Measurements from ENCODE around the gene PRF1.
"Not testable (repeated sequence)": the region's sequence is repeated elsewhere in the genome, so short reads cannot be mapped to it uniquely, and the experiment has no call there.

Gene PRF1

GRCh38 chr10:70648427-70648826, 45.9 kb upstream of the PRF1 start:
- peaks cover 6% of the 10 kb centered on the region for H3K9me3 ChIP-seq
- no peak overlapping the region for H3K4me3 ChIP-seq (ENCODE audit: low read depth in 1 of 2, low read length in 1 of 2)
- no peak for TF ChIP-seq CTCF (IDR thresholded peaks at IDR 0.05)
- no peaks in the 10 kb centered on the region for H3K27me3 ChIP-seq
- no peaks in the 10 kb centered on the region for H3K4me1 ChIP-seq (ENCODE audit: control insufficient read depth in 1 of 2, insufficient read depth in 1 of 2, low read depth in 1 of 2, low read length in 1 of 2)
- no peak overlapping the region for H3K27ac ChIP-seq
- H3K36me3 ChIP-seq: no peaks in the 10 kb centered on the region

GRCh38 chr10:70647086-70647485, 44.5 kb upstream of the PRF1 start:
- H3K4me3 ChIP-seq (ENCODE audit: low read depth in 1 of 2, low read length in 1 of 2): no peak overlapping the region
- no peak overlapping the region for H3K27ac ChIP-seq
- no peaks in the 10 kb centered on the region for H3K27me3 ChIP-seq
- H3K36me3 ChIP-seq: no peaks in the 10 kb centered on the region
- peaks cover 6% of the 10 kb centered on the region for H3K9me3 ChIP-seq
- TF ChIP-seq CTCF (IDR thresholded peaks at IDR 0.05): no peak
- no peaks in the 10 kb centered on the region for H3K4me1 ChIP-seq (ENCODE audit: control insufficient read depth in 1 of 2, insufficient read depth in 1 of 2, low read depth in 1 of 2, low read length in 1 of 2)

DNA sequence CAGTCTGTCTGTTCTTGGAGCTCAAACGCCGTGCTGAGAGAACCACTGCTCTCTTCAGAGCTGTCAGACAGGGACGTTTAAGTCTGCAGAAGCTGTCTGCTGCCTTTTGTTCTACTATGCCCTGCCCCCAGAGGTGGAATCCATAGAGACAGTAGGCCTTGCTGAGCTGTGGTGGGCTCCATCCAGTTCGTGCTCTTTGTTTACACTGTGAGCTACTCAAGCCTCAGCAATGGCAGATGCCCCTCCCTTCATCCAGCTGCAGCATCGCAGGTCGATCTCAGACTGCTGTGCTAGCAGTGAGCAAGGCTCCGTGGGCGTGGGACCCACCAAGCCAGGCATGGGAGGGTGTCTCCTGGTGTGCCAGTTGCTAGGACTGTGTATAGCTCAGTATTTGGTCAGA, 42.4 kb upstream of the PRF1 start:
- H3K4me1 ChIP-seq (ENCODE audit: control insufficient read depth in 1 of 2, insufficient read depth in 1 of 2, low read depth in 1 of 2, low read length in 1 of 2); H3K27ac ChIP-seq; H3K9me3 ChIP-seq; H3K36me3 ChIP-seq; H3K4me3 ChIP-seq (ENCODE audit: low read depth in 1 of 2, low read length in 1 of 2); H3K27me3 ChIP-seq: not testable (repeated sequence)

GRCh38 chr10:70643272-70643671, 40.7 kb upstream of the PRF1 start:
- not testable (repeated sequence) for H3K36me3 ChIP-seq; H3K4me3 ChIP-seq (ENCODE audit: low read depth in 1 of 2, low read length in 1 of 2); H3K27ac ChIP-seq

GRCh38 chr10:70639640-70640383, 37.3 kb upstream of the PRF1 start:
- H3K27ac ChIP-seq; H3K4me3 ChIP-seq (ENCODE audit: low read depth in 1 of 2, low read length in 1 of 2); H3K36me3 ChIP-seq: not testable (repeated sequence)

More at GRCh38 chr10:70643272-70643671, 40.7 kb upstream of the PRF1 start:
- not testable (repeated sequence) for H3K9me3 ChIP-seq; H3K4me1 ChIP-seq (ENCODE audit: control insufficient read depth in 1 of 2, insufficient read depth in 1 of 2, low read depth in 1 of 2, low read length in 1 of 2); H3K27me3 ChIP-seq

GRCh38 chr10:70634515-70634914, 32.0 kb upstream of the PRF1 start:
- not testable (repeated sequence) for H3K36me3 ChIP-seq; H3K9me3 ChIP-seq; H3K27me3 ChIP-seq; H3K4me1 ChIP-seq (ENCODE audit: control insufficient read depth in 1 of 2, insufficient read depth in 1 of 2, low read depth in 1 of 2, low read length in 1 of 2); H3K27ac ChIP-seq; H3K4me3 ChIP-seq (ENCODE audit: low read depth in 1 of 2, low read length in 1 of 2)

More at GRCh38 chr10:70639640-70640383, 37.3 kb upstream of the PRF1 start:
- not testable (repeated sequence) for H3K9me3 ChIP-seq; H3K4me1 ChIP-seq (ENCODE audit: control insufficient read depth in 1 of 2, insufficient read depth in 1 of 2, low read depth in 1 of 2, low read length in 1 of 2); H3K27me3 ChIP-seq

DNA sequence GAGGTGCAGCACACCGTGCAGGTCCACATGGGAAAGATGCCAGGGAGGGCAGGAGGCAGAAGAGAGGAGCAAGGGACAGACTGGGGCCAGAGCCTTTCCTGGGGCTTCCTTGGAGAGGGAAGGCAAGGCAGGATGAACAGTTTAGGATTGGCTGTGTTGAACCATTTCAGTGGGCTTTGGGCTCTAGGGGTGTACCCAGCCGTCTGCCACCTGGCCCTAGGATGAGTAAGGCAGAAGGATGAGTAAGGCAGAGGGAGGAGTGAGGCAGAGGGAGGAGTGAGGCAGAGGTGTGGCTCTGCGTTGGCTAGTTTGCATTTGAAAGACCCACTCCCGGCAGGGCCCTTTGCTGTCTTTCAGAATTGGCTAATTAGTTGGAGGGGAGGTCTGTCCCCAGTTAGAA, 31.5 kb upstream of the PRF1 start:
- no peaks in the 10 kb centered on the region for H3K4me1 ChIP-seq (ENCODE audit: control insufficient read depth in 1 of 2, insufficient read depth in 1 of 2, low read depth in 1 of 2, low read length in 1 of 2)
- no peaks in the 10 kb centered on the region for H3K36me3 ChIP-seq
- no peaks in the 10 kb centered on the region for H3K27me3 ChIP-seq
- no peak overlapping the region for H3K4me3 ChIP-seq (ENCODE audit: low read depth in 1 of 2, low read length in 1 of 2)
- no peak overlapping the region for H3K27ac ChIP-seq
- H3K9me3 ChIP-seq: no peaks in the 10 kb centered on the region
- no peak for TF ChIP-seq CTCF (IDR thresholded peaks at IDR 0.05)

DNA sequence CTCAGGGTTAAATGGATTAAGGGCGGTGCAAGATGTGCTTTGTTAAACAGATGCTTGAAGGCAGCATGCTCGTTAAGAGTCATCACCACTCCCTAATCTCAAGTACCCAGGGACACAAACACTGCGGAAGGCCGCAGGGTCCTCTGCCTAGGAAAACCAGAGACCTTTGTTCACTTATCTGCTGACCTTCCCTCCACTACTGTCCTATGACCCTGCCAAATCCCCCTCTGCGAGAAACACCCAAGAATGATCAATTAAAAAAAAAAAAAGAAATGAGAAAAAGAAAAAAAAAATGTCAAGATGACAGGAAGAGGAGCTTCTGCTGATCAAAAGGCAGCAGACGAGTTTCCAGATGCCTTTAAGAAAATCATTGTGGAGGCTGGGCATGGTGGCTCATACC, 29.2 kb upstream of the PRF1 start:
- H3K27ac ChIP-seq; H3K4me3 ChIP-seq (ENCODE audit: low read depth in 1 of 2, low read length in 1 of 2); H3K36me3 ChIP-seq; H3K27me3 ChIP-seq; H3K9me3 ChIP-seq; H3K4me1 ChIP-seq (ENCODE audit: control insufficient read depth in 1 of 2, insufficient read depth in 1 of 2, low read depth in 1 of 2, low read length in 1 of 2): not testable (repeated sequence)

Data from neutrophil (primary cell).